T1000 (cell line): ENCODE results near the gene DNHD1.

Source experiments
- DNase-seq: peaks from one replicate; lab custom pipeline; 2025; ENCODE audit warnings: mixed read lengths; lab: John Stamatoyannopoulos, UW

The DNHD1 gene

DNA sequence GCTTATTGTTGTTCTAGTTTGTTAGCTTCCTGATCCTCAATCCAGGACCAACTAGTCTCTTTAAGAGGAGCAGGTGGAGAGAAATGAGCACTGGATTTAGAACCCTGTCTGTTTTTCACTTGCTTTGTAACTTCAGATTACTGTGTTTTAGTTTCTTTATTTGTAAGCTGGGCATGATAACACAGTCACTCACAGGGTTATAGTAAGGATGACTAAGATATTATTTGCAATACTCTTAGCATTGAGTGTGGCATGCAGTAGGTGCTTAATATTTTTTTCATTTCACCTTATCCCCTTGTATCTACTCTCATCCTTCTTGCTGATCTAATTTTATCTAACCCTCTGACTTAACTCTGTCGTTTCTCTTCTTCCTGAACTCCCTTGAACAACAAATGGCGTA, 33.8 kb downstream of the DNHD1 start:
- DNase-seq: no peak

DNA sequence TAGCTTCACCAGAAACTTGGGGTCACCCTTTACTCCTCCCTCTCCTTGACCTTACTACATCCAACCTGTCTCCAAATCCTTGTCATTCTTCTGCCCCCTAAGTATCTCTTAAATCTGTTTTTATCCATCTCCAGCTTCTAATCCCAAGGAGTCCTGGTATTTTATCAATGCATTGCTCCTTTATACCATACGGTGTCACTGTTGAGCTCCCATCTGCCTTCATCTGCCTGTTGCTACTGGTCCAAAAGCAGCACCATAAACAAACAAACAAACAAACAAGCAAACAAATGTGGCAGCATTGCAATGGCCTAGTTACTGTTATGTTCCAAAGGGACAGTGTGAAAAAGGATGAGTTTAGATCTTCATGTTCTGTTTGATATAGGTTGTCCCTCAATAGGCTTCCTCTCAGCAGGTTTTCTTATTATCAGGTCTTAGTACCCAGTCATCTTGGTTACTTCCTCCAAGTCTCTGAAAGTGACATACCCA, 34.2 kb downstream of the DNHD1 start:
- no peak for DNase-seq

DNA sequence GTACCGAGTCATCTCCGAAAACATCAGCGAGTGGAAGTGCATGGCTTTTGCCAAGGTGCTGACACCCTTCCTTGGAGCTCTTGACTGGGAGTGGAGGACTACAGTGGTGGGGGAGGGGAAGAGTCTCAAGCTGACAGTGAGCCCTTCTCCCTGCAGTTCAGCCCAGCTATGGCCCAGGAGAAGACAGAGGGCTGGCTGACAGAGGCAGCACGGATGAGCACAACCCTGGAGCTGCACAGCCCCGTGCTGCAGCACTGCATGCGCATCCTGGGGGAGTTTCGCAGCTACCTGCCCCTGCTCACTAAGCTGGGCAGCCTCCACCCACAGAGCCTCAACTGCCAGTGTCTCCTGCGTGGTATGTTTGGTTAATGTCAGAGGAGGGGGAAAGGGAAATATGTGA, 41.4 kb downstream of the DNHD1 start:
- DNase-seq: no peak

DNA sequence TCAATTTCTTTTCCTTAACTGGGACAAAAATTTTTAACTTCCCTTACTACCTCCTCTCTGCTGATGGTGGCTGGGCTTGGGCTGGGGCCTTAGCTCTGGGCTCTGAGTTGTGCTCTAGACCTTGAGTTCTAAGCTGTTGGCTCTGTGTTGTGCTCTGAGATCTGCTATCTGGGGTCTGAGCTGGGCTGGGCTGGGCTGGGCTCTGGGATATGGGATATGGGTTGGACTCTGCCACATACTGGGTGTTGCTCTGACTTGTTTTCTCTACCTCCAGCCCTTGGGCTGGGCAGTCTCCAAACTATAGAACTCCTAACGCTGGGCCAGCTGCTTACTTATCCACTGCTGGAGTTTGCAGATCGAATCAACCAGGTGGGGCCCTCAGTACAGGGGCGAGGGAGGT, 41.9 kb downstream of the DNHD1 start:
- no peak for DNase-seq

DNA sequence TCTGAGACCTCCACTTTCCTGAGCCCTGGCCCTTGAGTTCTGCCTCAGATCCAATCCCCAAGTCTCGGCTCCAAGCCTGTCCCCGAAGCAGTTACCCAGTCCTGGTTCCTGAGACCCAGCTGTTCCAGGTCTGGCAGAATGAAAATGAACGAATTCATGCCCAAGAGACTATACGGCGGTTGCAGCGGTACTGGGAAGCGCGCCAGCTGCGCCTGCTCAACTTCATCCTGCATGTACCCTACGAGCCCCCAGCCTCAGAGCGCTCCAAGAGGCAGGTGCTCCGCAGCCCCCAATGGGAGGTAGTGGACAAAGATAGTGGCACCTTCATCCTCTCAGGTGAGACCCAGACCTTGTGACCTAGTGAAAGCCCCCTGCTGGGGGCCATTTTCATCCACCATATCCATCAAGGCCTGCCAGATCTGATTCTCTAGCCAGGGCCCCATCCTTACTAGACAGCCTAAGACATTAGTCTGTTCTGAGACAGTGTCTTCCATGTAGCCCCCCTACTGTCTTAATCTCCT, 42.7 kb downstream of the DNHD1 start:
- no peak for DNase-seq

DNA sequence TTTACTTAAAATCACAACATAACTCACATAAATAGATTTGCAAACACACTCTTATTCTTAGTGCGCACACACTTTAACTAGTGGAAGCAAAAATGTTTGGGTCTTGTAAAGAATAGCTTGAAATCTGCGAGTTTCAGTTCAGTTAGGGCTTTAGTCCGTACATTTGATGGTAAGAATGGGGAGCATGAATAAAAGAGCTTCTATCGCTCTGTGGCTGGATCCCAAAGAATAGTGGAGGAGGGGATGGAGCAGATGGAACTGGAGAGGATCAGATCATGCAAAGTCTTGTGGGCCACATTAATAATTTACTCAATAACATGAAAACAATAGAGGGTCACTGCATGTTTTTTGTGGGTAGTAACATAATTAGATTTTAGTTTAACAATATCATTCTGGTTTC, 44.3 kb downstream of the DNHD1 start:
- DNase-seq: no peak

DNA sequence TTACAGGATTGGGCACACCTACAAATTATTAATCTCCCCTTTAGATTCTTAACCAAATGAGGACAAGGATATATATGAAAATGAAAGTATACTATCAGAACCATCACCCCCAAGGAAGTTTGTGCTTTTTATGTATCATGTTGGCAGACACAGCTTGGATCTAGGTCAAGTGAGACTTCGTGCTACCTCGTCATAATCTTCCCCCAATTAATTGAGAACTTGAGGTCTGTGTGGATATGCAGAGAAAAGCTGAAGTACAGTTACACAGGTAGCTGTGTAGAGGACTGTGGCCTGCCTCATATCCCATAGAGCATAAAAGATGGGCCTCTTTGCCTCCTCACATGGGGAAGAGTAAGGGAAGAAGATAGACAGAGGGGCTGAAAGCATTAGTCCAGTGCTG, 45.6 kb downstream of the DNHD1 start:
- DNase-seq: no peak

DNA sequence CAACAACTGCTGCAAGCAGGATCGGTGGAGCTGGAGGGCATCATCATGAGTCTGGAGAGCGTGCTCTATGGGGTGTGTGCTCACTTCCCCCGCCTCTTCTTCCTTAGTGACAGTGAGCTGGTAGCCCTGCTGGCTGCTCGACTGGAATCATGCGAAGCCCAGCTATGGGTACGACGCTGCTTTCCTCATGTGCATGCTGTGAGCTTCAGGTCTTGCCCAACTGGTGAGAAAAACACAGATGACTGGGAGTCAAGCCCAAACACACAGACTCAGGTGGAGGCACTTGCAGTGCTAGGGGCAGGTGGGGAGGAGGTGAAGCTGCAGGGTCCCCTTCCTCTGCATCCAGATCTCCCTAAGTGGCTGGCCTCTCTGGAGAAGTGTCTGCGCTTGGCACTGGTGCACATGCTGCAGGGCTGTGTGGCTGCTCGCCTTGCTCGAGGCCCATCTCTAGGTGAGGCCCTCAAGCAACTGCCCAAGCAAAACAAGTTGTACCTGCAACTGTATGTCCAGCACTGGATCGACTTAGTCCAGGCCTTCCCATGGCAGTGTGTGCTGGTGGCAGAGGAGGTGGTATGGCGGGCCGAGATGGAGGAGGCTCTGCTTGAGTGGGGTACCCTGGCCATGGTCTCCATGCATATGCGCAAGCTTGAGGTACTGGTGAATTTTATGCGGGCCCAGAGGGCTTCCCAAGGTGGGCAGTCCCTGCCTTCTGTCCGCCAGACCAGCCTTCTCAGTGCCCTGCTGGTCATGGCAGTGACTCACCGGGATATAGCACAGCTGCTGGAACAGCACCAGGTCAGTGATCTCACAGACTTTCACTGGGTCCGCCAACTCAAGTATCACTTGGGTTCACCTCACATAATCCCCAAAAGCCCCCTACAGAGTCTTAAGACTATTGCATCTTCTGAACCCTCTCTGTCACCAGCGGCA, 48.1 kb downstream of the DNHD1 start:
- no peak for DNase-seq

DNA sequence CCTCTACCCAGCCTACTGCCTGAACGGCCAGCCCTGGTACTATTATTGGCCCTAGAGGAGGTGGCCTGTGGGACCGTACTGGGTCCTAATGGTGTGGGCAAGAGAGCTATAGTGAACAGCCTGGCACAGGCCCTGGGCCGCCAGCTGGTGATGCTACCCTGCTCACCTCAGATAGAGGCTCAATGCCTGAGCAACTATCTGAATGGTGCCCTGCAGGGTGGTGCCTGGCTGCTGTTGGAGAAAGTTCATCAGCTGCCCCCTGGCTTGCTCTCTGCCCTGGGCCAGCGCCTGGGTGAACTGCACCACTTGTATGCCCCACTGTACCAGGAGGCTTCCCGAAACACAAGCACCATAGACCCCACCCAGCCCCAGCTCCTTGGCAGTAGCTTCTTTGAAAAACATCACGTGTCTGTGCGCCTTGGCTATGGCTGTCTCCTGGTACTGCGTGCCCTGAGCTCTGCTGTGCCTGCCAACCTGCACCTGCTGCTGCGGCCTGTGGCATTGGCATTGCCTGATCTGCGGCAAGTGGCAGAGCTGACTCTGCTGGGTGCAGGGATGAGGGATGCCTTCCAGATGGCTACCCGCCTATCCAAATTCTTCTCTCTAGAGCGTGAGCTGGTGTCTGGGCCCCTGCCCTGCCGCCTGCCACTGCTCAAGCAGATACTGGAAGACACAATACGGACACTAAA, 49.0 kb downstream of the DNHD1 start:
- DNase-seq: no peak

DNA sequence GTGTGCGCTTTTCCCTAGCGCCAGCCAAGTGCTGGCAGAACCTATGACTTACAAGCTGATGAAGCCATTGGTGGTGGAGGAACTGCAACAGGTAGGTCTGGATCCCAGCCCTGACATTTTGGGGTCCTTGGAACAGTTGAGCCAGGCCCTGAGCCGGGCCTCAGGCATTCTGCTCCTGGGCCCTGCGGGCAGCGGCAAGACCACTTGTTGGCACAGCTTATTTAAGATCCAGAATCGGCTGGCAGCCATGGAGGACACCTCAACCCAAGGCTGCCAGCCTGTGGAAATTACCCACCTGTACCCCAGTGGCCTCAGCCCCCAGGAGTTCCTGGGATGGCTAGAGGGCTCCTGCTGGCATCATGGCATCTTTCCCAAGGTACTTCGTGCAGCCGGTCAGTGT, 49.7 kb downstream of the DNHD1 start:
- no peak for DNase-seq

DNA sequence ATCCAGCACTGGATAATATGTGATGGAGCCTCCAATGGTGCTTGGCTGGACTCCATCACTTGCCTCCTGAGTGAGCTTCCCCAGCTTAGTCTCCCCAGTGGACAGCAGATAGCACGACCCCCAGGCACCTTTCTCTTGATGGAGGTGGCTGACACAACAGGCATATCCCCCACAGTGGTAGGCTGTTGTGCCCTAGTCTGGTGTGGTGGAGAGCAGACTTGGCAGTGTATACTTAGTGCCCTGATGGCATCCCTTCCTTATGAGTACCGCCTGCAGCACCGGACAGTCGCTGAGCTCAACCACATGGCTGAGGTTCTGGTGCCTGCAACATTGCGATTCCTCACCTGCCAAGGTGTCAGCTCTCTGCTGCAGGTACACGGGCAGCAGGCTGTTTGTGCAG, 50.1 kb downstream of the DNHD1 start:
- no peak for DNase-seq

DNA sequence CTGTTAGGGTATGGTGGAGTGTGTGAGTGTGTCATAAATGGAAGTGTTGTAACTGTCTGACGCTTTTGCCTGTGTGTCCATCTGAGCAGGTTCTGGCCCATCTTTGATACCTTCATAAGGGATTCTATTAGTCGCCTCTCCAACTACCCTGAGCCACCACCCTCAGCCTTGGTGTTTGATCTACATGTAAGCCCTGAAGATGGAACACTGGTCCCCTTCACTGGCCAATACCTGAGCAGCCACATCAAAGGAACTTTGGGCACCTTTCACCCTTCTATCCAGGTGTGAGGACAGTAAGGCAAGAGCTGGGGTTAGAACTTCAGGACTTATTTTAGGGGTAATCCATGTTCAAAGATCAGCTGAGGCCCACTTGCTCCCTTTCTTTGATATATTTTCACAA, 51.0 kb downstream of the DNHD1 start:
- DNase-seq: no peak

DNA sequence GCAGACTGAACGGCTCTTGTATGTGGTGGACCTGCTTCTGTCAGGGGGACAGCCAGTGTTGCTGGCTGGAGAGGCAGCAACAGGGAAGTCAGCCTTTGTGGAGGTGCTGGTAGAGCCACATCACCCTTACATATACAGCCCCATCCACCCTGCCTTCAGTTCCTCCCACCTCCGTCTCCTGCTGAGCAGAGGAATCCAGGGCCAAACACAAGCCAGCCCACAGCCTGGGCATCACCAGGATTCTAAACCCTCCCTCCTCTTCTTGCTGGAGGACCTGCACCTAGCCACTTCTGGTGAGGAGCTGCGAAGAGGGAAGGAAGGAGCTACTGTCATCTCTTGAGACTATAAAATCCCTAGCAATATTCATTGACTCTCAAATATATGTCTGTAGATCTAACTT, 51.6 kb downstream of the DNHD1 start:
- DNase-seq: no peak

DNA sequence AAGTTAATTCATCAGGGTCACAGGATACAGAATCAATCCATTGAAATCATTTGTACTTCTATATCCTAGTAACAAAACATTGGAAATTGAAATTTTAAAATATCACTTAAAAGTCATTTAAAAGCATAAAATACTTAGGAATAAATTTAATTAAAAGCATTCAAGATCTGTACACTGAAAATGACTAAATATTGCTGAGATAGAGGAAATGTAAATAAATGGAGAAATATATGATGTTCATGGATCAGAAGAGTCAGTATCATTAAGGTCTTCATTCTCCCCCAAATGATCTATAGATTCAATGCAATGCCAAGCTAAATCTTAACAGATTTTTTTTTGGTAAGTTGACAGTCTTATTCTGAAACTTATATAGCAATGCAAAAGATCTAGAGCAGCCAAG, 56.6 kb downstream of the DNHD1 start:
- DNase-seq: no peak

DNA sequence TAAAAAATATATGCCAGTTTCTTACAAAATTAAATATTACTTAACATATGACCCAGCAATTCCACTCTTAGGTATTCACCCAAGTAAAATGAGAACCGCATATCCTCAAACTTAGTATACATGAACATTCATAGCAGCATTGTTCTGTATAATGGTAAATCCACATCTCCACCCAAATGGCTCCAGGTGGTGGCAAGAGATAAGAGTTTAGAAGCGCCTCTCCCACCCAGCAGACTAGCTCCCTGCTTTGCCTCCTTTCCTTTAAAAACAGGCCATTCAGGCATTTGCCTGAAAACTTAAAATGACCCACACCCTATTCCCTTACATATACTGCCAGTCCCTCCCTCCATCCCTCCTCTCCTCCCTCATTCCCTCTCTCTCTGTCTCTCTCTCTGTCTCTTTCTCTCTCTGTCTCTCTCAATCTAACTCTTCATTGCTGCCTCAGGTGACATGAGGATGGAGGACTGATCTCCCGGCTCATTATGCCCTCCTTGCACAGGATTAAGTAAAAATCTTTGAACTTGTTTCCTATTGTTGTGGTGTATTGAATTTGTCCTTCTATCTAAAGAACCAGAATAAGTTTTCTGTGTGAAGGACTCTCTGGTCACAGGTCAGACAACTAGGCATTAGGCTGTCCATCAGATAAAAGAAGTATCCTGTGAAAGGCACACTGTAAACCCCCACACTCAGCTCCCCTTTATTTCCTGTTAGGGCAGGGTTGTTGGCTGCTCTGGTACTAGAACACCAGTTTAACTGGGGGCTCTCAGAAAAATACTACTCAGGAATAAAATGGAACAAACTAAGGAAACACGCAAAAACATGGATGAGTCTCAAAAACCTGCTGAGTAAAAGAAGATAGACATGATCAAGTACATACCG, 58.0 kb downstream of the DNHD1 start:
- no peak for DNase-seq

DNA sequence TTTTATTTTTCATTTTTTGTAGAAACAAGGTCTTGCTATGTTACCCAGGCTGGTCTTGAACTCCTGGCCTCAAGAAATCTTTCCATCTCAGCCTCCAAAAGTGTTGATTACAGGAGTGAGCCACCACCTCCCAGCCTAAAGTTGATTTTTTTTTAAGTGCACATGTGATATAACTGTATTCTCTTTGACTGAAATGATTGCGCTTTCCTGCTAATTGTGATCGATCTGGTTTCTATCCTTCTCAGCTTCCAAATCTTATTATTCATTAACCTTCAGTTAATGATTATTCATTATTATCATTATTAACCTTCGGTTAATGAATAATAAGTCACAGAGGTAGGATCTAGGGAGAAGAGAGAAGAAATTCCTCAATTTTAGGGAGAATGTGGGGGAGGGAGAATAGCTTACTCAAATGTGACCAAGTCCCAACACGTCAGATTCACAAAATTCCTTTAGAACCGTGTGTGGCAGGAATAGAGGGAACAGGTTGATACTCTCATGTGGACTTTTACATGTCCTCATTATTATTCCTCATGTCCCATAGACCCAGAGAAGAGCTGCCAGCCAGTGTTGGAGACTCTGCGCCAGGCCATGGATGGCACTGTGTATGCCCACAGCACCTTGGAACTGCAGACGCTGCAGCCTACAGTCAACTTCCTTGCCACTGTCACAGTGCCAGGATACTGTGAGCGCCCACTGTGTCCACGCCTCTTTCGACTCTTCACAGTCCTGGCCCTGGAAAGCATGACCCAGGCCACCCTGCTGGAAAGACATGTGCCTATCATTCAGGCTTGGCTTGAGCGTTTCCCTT, 59.3 kb downstream of the DNHD1 start:
- DNase-seq: no peak

DNA sequence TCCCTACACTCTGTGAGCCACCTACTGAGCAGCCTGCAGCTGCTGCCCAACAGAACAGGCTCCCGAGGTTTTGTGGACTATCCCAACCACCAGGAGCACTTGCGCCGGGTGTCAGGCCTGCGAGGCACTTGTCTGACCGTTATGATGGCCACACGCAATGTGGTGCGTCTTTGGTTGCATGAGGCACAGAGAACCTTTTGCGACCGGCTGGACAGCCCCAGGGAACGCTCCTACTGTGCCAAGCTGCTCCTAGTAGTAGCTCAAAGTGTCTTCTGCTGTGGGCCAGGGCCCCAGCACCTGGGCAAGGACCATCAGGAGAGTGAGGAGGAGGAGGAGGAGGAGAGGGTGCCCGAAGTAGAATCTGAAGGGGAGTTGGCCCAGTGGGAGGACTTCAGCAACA, 60.0 kb downstream of the DNHD1 start:
- DNase-seq: no peak

DNA sequence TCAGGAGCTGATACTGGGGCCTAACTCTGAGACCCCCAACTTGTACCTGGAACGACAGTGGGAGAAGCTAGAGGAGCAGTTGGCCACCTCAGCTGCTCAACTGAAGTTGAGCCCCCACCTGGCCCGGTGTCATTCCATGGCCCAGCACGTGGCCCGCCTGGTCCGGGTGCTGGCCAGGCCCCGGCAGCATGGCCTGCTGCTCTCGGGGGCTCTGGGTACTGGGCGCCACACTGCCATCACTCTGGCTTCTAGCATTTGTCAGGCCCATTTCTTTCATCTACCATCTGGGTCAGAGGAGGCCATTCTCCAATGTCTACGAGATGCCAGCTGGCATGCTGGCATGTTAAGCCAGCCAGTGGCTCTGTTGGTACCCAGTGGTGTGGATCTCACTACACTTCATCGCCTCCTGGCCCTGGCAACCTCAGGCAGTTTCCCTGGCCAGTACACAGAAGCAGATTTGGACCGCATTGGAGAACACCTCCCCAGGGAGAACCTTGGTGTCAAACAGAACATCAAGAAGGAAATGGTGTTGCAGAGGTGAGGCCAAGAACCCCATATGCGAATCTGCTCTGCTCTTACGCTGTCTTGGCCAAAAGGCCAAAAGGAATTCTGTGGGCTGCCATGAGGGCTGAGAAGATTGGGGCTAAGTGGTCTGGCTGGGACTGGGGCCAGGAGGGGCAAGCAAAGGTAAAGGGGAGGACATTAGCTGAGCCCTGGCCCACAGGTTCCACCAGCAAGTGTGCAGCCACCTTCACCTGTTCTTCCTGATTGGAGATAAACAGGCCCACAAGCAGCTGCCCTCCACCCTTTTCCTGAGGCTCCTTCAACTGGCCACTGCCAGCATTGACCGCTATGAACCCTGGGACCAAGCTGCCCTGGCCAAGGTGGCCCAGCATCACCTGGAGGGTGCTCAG, 60.9 kb downstream of the DNHD1 start:
- no peak for DNase-seq

DNA sequence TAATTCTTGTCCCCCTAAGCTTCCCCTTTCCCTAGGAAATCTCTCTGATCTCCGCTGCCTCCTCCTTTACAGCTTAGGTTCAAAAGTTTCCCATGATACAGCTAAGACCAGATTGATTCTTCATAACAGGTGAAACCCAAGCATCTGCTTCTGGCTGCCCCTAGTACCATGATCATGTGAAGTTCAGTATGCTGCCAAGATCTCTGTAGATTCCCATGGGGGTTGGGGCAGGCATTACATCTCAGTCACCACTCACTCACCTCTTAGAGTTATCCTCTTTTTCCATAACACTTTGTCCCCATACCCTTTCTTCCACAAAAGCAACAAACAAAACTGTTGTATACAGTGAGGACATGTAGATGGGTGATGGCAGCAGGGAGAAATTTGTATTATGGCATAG, 62.3 kb downstream of the DNHD1 start:
- no peak for DNase-seq

DNA sequence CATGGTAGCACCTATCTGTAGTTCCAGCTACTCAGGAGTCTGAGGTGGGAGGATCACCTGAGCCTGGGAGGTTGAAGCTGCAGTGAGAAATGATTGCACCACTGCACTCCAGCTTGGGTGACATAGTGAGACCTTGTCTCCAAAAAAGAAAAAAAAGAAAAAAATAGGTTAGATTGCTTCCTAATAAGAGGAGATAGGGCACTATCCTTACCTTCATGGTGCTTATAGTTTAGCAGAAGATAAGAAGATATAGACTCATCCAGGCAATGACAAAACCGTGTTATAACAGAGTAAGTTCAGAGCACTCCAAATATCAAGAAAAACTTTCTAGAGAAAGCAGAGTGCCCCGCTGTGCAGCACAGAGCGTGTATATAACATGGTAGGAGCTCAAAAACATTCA, 64.2 kb downstream of the DNHD1 start:
- DNase-seq: no peak
